ENCODE results near the gene EEIG1. TPM values are rescaled to one million over a fixed set of nuclear protein-coding genes. Genes with fewer than 3 reads are reported as not detected.

Gene EEIG1
- total and polyA plus RNA-seq, 9 of the 15 experiments (the other 6 are each of a cell fraction or from before 2014, with no cell fraction given) = 0.17 to 16.7 (median 3.6) TPM

DNA sequence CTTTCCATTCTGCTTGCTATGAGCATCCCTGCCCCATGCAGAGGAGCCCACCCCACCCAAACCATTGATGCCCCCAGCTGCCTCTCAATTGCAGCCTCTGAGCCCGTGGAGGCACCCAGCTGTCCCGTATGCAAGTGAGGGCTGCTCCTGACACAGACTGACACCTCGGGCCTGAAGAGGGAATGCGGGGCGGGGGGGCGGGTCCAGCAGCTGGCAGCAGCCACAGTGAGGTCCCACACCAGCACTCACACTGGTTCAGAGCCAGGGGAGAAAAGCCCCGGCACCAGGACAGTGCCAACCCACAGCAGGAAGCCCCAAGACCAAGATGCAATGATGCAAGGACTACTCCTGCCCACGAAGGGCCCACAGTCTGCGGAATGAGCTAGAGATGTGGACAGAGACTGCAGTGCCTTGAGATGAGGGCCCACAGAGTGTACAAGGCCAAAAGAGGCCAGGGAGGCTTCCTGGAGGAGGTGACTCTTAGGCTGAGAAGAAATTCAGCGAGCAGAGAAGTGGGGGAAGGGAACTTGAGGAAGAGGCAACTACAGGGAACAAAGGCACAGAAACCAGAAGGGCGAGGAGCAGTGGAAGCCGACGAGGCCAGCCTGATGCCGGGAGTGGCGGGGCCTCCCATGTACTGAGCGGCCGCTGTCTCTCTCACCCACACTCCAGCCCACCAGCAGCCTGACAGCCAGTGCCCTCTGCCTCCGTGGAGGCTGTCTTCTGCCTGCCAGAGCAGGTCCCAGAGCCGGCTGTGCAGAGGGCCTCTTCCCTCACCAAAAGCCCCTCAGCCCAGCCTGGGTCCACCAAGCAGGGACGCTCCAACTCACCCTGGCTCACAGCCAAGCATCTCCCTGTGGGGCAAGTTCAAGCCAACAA is 9.2 kb downstream of the EEIG1 start:
- no peak overlapping the region for H2AFZ ChIP-seq (ENCODE audit: low read depth, low read length)
- POLR2A ChIA-PET = interaction anchor here (0.5 to 2.1 kb wide), 3 partner anchors 9 to 30 kb away, joined by 3 to 8 read pairs (median 3); partner anchors contain the start of gene EEIG1
- FAIRE-seq = no peak
- no TSS peak for BruUV-seq (replicated peaks)
- H3K9me1 ChIP-seq (ENCODE audit: control insufficient read depth, insufficient read depth, low read length) = no peaks in the 10 kb centered on the region
- intact Hi-C loops (cut with micrococcal nuclease) = no loop called here
- no peak overlapping the region for H3K4me2 ChIP-seq (ENCODE audit: insufficient read depth, low read length)
- peaks cover 79% of the 10 kb centered on the region for H3K79me2 ChIP-seq (ENCODE audit: control insufficient read depth, insufficient read depth, low read length)
- H3K36me3 ChIP-seq (ENCODE audit: control insufficient read depth, insufficient read depth, low read length) = peaks cover 6% of the 10 kb centered on the region; the same call in 1 of the 3 replicates
- H3K27me3 ChIP-seq (ENCODE audit: control insufficient read depth in 2 of 2, insufficient read depth in 2 of 2, low read length in 2 of 2) = no peaks in the 10 kb centered on the region
- WGBS (ENCODE audit: insufficient coverage, low coverage, missing lambda C conversion rate) = 54% methylated on average over 18 of the region's 20 CpGs
- DNase-seq (ENCODE audit: extremely low read depth in 1 of 4, low spot score in 3 of 4) = no peak
- in situ Hi-C loops (cut with MboI) = no loop called here
- ATAC-seq = no peak
- H3K9ac ChIP-seq (ENCODE audit: insufficient read depth in 1 of 2, low read depth in 2 of 2, low read length in 2 of 2) = peak overlapping the region in 1 of 2 experiments; percentile 82; a peak in 2 of 4 replicates
- H4K20me1 ChIP-seq (replicated peaks; ENCODE audit: control insufficient read depth, insufficient read depth, low read length) = peaks cover 40% of the 10 kb centered on the region
- H3K4me1 ChIP-seq (replicated peaks in 1 of 2; ENCODE audit: control insufficient read depth in 2 of 2, insufficient read depth in 2 of 2, low read length in 2 of 2) = peaks cover 29 to 82% of the 10 kb centered on the region in 2 experiments
- CTCF ChIA-PET (ENCODE audit: low intra/inter-chr PET ratio) = no interaction called here
- no peaks in the 10 kb centered on the region for H3K9me3 ChIP-seq (replicated peaks; ENCODE audit: control insufficient read depth, insufficient read depth, low read depth, low read length)
- no peak overlapping the region for H3K4me3 ChIP-seq
- TF ChIP-seq ZNF436 (CRISPR knock-in tag; IDR thresholded peaks at IDR 0.05) (peak; percentile 68; the same call in 1 of the 2 replicates), ZFP36 (IDR thresholded peaks at IDR 0.05; ENCODE audit: low read depth, low read length, partially characterized antibody) (peak; percentile 97), SMARCA5 (IDR thresholded peaks at IDR 0.05) (peak; percentile 86; the same call in 1 of the 2 replicates), NFIC (IDR thresholded peaks at IDR 0.05) (peak; percentile 79), ELF1 (tag; IDR thresholded peaks at IDR 0.05) (no peak), BCOR (IDR thresholded peaks at IDR 0.05) (peak; percentile 36; the same call in 1 of the 2 replicates)
- H3K27ac ChIP-seq (ENCODE audit: extremely low read depth, low read depth, low read length) = no peak overlapping the region

Data from K562 (cell line).